Hematopoietic multipotent progenitor cell treated with erythropoietin and hydrocortisone succinate and interleukin-3 and kit ligand, for 6 days (in vitro differentiated cells): ENCODE measurements around the gene VAT1.
A peak's percentile ranks its signal among the peaks of the same experiment; 100 is the strongest.

Source experiments
- DNase-seq: peaks from one replicate; pipeline ENCODE4 v3.0.0-alpha.2; 2015

The VAT1 gene

GRCh38 chr17:43026595-43026994 is 4.4 kb upstream of the VAT1 start:
- no peak for DNase-seq

GRCh38 chr17:43025766-43026537 is 3.8 kb upstream of the VAT1 start:
- DNase-seq: no peak

- DNase-seq: no peak
These were observed 3.1 kb upstream of the VAT1 start for GRCh38 chr17:43025290-43025657.

GRCh38 chr17:43024407-43025289 is 2.5 kb upstream of the VAT1 start, which contains the start of gene RND2:
TSS of gene RND2 (plus strand) at chr17:43025231. CDS start at chr17:43025348, 117 bp downstream.
- peak; percentile 97 for DNase-seq

GRCh38 chr17:43020789-43021740 is 1.1 kb downstream of the VAT1 start:
- DNase-seq: peak; percentile 90

GRCh38 chr17:43020030-43020621 is 2.1 kb downstream of the VAT1 start:
- no peak for DNase-seq

- DNase-seq: peak; percentile 75
These were observed 2.8 kb downstream of the VAT1 start for GRCh38 chr17:43019418-43019817.

GRCh38 chr17:43018932-43019331 is 3.3 kb downstream of the VAT1 start:
- peak; percentile 82 for DNase-seq

- DNase-seq: peak; percentile 50
These were observed 4.0 kb downstream of the VAT1 start for GRCh38 chr17:43018008-43018853.

GRCh38 chr17:43016216-43016615 is 6.0 kb downstream of the VAT1 start:
- no peak for DNase-seq

GRCh38 chr17:43015579-43015978 is 6.6 kb downstream of the VAT1 start:
- no peak for DNase-seq

- no peak for DNase-seq
These were observed 7.3 kb downstream of the VAT1 start for GRCh38 chr17:43014649-43015542.

- no peak for DNase-seq
These were observed 8.1 kb downstream of the VAT1 start for GRCh38 chr17:43014020-43014648.

GRCh38 chr17:43013296-43013695 is 8.9 kb downstream of the VAT1 start:
- DNase-seq: no peak

- peak; percentile 79 for DNase-seq
These were observed 10.3 kb downstream of the VAT1 start for GRCh38 chr17:43011728-43012472.

GRCh38 chr17:43010667-43011308 is 11.4 kb downstream of the VAT1 start:
- no peak for DNase-seq

- peak; percentile 92 for DNase-seq
These were observed 15.3 kb downstream of the VAT1 start, which contains the start of gene IFI35 for GRCh38 chr17:43006639-43007551. TSS of gene IFI35 (plus strand) at chr17:43006784. CDS start at chr17:43006948, 164 bp downstream.
